IMR-90 (cell line): ENCODE data around the gene ITGA5. TPM values are rescaled to one million over a fixed set of nuclear protein-coding genes. Genes with fewer than 3 reads are reported as not detected.

Experiments
- ATAC-seq: fragments of 200-7000 bp; cut with Tn5 transposase; 2 replicates; pipeline ENCODE4 v1.9.1; 2020; ENCODE audit warnings: low read depth, mild to moderate bottlenecking, moderate library complexity
- BruUV-seq: library from RNA; stranded (reverse); fragments of 400-500 nt; replicated peaks from 2 replicates; lab custom pipeline; 2021; lab: Mats Ljungman, UMichigan
- CTCF ChIA-PET: fragments of 300-600 bp; formaldehyde crosslinking; extraction: SDS; loops from one replicate; lab custom pipeline; 2021; ENCODE audit warnings: antibody characterized with exemption; lab: Yijun Ruan, JAX
- POLR2A ChIA-PET: fragments of 300-600 bp; sonication (Branson Sonifier 250); formaldehyde crosslinking; loops from one replicate; lab custom pipeline; 2022; ENCODE audit warnings: antibody characterized with exemption; ENCODE audit not compliant: unreplicated experiment; lab: Charles Lee
- DNase-seq: peaks from one replicate; pipeline ENCODE4 v3.0.0; 2013
- H2AFZ ChIP-seq: replicated peaks from 2 replicates; pipeline ENCODE3; 2013; ENCODE audit warnings: low read length, mild to moderate bottlenecking; ENCODE audit not compliant: poor library complexity
- H2AK5ac ChIP-seq: 2 replicates; pipeline ENCODE4 v1.6.1; 2013; ENCODE audit warnings: low read depth, low read length, inconsistent platforms
- H2AK9ac ChIP-seq: replicated peaks from 2 replicates; pipeline ENCODE3; 2013; ENCODE audit warnings: mild to moderate bottlenecking, low read depth, low read length, moderate library complexity; ENCODE audit not compliant: poor library complexity
- H2BK120ac ChIP-seq: 2 replicates; pipeline ENCODE4 v1.6.1; 2013; ENCODE audit warnings: low read depth, low read length, inconsistent platforms
- H2BK15ac ChIP-seq: 3 replicates; pipeline ENCODE4 v1.6.1; 2013; ENCODE audit warnings: low read depth, low read length, inconsistent platforms
- H2BK20ac ChIP-seq: 2 replicates; pipeline ENCODE4 v1.6.1; 2013; ENCODE audit warnings: low read depth, mild to moderate bottlenecking, inconsistent platforms, low read length, moderate library complexity
- H2BK5ac ChIP-seq: 2 replicates; pipeline ENCODE4 v1.6.1; 2013; ENCODE audit warnings: mild to moderate bottlenecking, low read depth, low read length, inconsistent platforms; ENCODE audit not compliant: poor library complexity, severe bottlenecking
- H3K14ac ChIP-seq: replicated peaks from 2 replicates; pipeline ENCODE4 v1.6.1; 2013; ENCODE audit warnings: low read depth, low read length, inconsistent platforms
- H3K18ac ChIP-seq: 2 replicates; pipeline ENCODE4 v1.6.1; 2013; ENCODE audit warnings: low read depth, low read length, control low read depth
- H3K23ac ChIP-seq: 2 replicates; pipeline ENCODE4 v1.6.1; 2013; ENCODE audit warnings: low read depth, low read length, inconsistent platforms
- H3K27ac ChIP-seq: 2 replicates; pipeline ENCODE4 v1.5.1; 2013; ENCODE audit warnings: mild to moderate bottlenecking, control low read depth, low read length; ENCODE audit not compliant: insufficient read depth
- H3K27me3 ChIP-seq: 2 replicates; pipeline ENCODE4 v1.6.1; 2013; ENCODE audit warnings: low read length; ENCODE audit not compliant: control insufficient read depth, insufficient read depth
- H3K36me3 ChIP-seq: 2 replicates; pipeline ENCODE4 v1.6.1; 2013; ENCODE audit warnings: low read length, mixed read lengths; ENCODE audit not compliant: control insufficient read depth, insufficient read depth
- H3K4ac ChIP-seq: 2 replicates; pipeline ENCODE4 v1.6.1; 2013; ENCODE audit warnings: low read depth, low read length, inconsistent platforms
- H3K4me1 ChIP-seq: 2 replicates; pipeline ENCODE4 v1.6.1; 2013; ENCODE audit warnings: low read length, mixed read lengths; ENCODE audit not compliant: control insufficient read depth, insufficient read depth
- H3K4me2 ChIP-seq: 2 replicates; pipeline ENCODE4 v1.6.1; 2013; ENCODE audit warnings: low read depth, mild to moderate bottlenecking, control low read depth, low read length, moderate library complexity
- H3K4me3 ChIP-seq: 2 replicates; pipeline ENCODE4 v1.5.1; 2013; ENCODE audit warnings: low read depth, mild to moderate bottlenecking, control low read depth, low read length, moderate library complexity; ENCODE audit not compliant: insufficient read depth
- H3K56ac ChIP-seq: 2 replicates; pipeline ENCODE4 v1.6.1; 2013; ENCODE audit warnings: low read length, inconsistent platforms; ENCODE audit not compliant: insufficient read depth; ENCODE audit errors: extremely low read depth
- H3K79me1 ChIP-seq, 2 experiments: 2 replicates each; pipeline ENCODE4 v1.6.1; 2013; ENCODE audit warnings: low read length in 2 of 2, inconsistent platforms in 1 of 2, low read depth in 1 of 2
- H3K9ac ChIP-seq: 2 replicates; pipeline ENCODE4 v1.6.1; 2013; ENCODE audit warnings: low read depth, low read length, control low read depth
- H3K9me1 ChIP-seq: 2 replicates; pipeline ENCODE4 v1.6.1; 2013; ENCODE audit warnings: low read length, inconsistent platforms; ENCODE audit not compliant: insufficient read depth
- H3K9me3 ChIP-seq: 2 replicates; pipeline ENCODE4 v1.6.1; 2013; ENCODE audit warnings: low read length; ENCODE audit not compliant: control insufficient read depth, insufficient read depth
- H4K20me1 ChIP-seq: 2 replicates; pipeline ENCODE4 v1.6.1; 2013; ENCODE audit warnings: low read length, inconsistent platforms; ENCODE audit not compliant: insufficient read depth
- H4K5ac ChIP-seq: 2 replicates; pipeline ENCODE4 v1.6.1; 2013; ENCODE audit warnings: mild to moderate bottlenecking, low read depth, low read length, control low read depth
- H4K8ac ChIP-seq, 2 experiments: 2 replicates each; pipeline ENCODE4 v1.6.1; 2013; ENCODE audit warnings: low read depth in 2 of 2, low read length in 2 of 2, control low read depth in 1 of 2, inconsistent platforms in 1 of 2
- H4K91ac ChIP-seq: 2 replicates; pipeline ENCODE4 v1.6.1; 2013; ENCODE audit warnings: low read depth, low read length, inconsistent platforms; ENCODE audit not compliant: insufficient read depth
- BHLHE40 ChIP-seq: fragments of 150-350 bp; IDR thresholded peaks from 2 replicates; pipeline ENCODE4 v1.6.1; 2016; ENCODE audit warnings: mild to moderate bottlenecking, low read depth, low read length
- CEBPB ChIP-seq: IDR thresholded peaks from 2 replicates; pipeline ENCODE4 v1.6.1; 2012; ENCODE audit warnings: low read depth, low read length, improper control_type of control experiment
- CHD1 ChIP-seq: IDR thresholded peaks from 2 replicates; pipeline ENCODE4 v1.6.1; 2012; ENCODE audit warnings: low read depth, low read length, improper control_type of control experiment
- CTCF ChIP-seq: conservative IDR thresholded peaks from 2 replicates; pipeline ENCODE4 v1.5.1; 2012; ENCODE audit warnings: mild to moderate bottlenecking, low read depth, low read length, improper control_type of control experiment
- ELK1 ChIP-seq: fragments of 150-350 bp; IDR thresholded peaks from 2 replicates; pipeline ENCODE4 v1.6.1; 2016; ENCODE audit warnings: low read depth, mild to moderate bottlenecking, low read length, moderate library complexity, borderline replicate concordance
- FOS ChIP-seq: fragments of 150-350 bp; IDR thresholded peaks from 2 replicates; pipeline ENCODE4 v1.6.1; 2016; ENCODE audit warnings: low read depth, low read length
- MAFK ChIP-seq: IDR thresholded peaks from 2 replicates; pipeline ENCODE4 v1.6.1; 2012; ENCODE audit warnings: low read depth, low read length, improper control_type of control experiment
- MAZ ChIP-seq: IDR thresholded peaks from 2 replicates; pipeline ENCODE4 v1.6.1; 2012; ENCODE audit warnings: low read depth, mild to moderate bottlenecking, low read length, improper control_type of control experiment, moderate library complexity, borderline replicate concordance
- MXI1 ChIP-seq: IDR thresholded peaks from 2 replicates; pipeline ENCODE4 v1.6.1; 2012; ENCODE audit warnings: low read depth, mild to moderate bottlenecking, low read length, moderate library complexity, borderline replicate concordance
- NFE2L2 ChIP-seq: fragments of 150-350 bp; IDR thresholded peaks from 2 replicates; pipeline ENCODE4 v1.6.1; 2016; ENCODE audit warnings: low read depth, mild to moderate bottlenecking, low read length
- POLR2A ChIP-seq: IDR thresholded peaks from 2 replicates; pipeline ENCODE4 v1.6.1; 2012; ENCODE audit warnings: mild to moderate bottlenecking, low read depth, low read length
- RAD21 ChIP-seq: IDR thresholded peaks from 2 replicates; pipeline ENCODE4 v1.6.1; 2012; ENCODE audit warnings: low read length, improper control_type of control experiment
- RCOR1 ChIP-seq: IDR thresholded peaks from 2 replicates; pipeline ENCODE4 v1.6.1; 2012; ENCODE audit warnings: mild to moderate bottlenecking, low read length, improper control_type of control experiment; ENCODE audit not compliant: insufficient replicate concordance
- RFX5 ChIP-seq: IDR thresholded peaks from 2 replicates; pipeline ENCODE4 v1.8.0; 2012; ENCODE audit warnings: low read depth, mild to moderate bottlenecking, low read length, moderate library complexity
- SMC3 ChIP-seq: fragments of 150-350 bp; IDR thresholded peaks from 2 replicates; pipeline ENCODE4 v1.6.1; 2016; ENCODE audit warnings: low read depth, mild to moderate bottlenecking, antibody characterized with exemption, low read length, moderate library complexity
- USF2 ChIP-seq: fragments of 150-350 bp; IDR thresholded peaks from 2 replicates; pipeline ENCODE4 v1.6.1; 2017; ENCODE audit warnings: mild to moderate bottlenecking, antibody characterized with exemption, low read length, low read depth
- WGBS, 2 experiments: methylation state at CpG; one replicate each; pipeline versions ENCODE4 v1.1.5 to v1.1.7; 2013; ENCODE audit warnings: missing lambda C conversion rate in 2 of 2; ENCODE audit not compliant: insufficient read length in 1 of 2; ENCODE audit errors: extremely low coverage in 2 of 2; 5-methylcytosine and 5-hydroxymethylcytosine counted together
- dilution Hi-C: fragments of 300-500 bp; cut with HindIII; formaldehyde crosslinking; loops from one replicate; pipeline ENCODE4 v1.14.3; 2018; ENCODE audit warnings: low sequenced_read_pairs; ENCODE audit not compliant: unreplicated experiment
- in situ Hi-C: fragments of 300-500 bp; cut with MboI; formaldehyde crosslinking; loops from 3 replicates; pipeline ENCODE4 v1.14.3; 2019; ENCODE audit warnings: low sequenced_read_pairs, inconsistent platforms, mixed read lengths
- intact Hi-C: fragments of 100-400 bp; cut with micrococcal nuclease; formaldehyde crosslinking; loops from 2 replicates; pipeline ENCODE4 v1.10.0; 2022
- polyA plus RNA-seq, 3 experiments: library from polyadenylated mRNA; depleted of rRNA; stranded (reverse); fragments of >200 nt; gene quantifications; 2 replicates each; pipeline ENCODE4 v1.2.3, GENCODE V29; 2012; ENCODE audit warnings: low replicate concordance in 1 of 3
- total RNA-seq: library from RNA; depleted of rRNA; stranded (reverse); fragments of >200 nt; gene quantifications from 2 replicates; pipeline ENCODE4 v1.2.3, GENCODE V29; 2012

The ITGA5 gene
- total and polyA plus RNA-seq, 2 of the 4 experiments (the other 2 are of a cell fraction): 159 to 259 TPM

GRCh38 chr12:54463484-54463883 is 44.4 kb upstream of the ITGA5 start:
- Histone ChIP-seq H4K20me1 (no peaks in the 10 kb centered on the region), H3K9ac (no peak overlapping the region), H3K36me3 (no peaks in the 10 kb centered on the region), H4K91ac (no peak overlapping the region), H3K27ac (no peak overlapping the region), H3K4me1 (no peaks in the 10 kb centered on the region), H2AFZ (no peak overlapping the region), H2BK15ac (no peak overlapping the region), H3K27me3 (peaks cover 32% of the 10 kb centered on the region), H2BK120ac (no peak overlapping the region), H2AK5ac (no peak overlapping the region), H3K4me3 (no peak overlapping the region), H3K79me1 (no peaks in the 10 kb centered on the region), H3K23ac (no peak overlapping the region), H2BK5ac (no peak overlapping the region), H4K5ac (no peak overlapping the region), H2AK9ac (no peak overlapping the region), H3K4ac (no peak overlapping the region), H3K14ac (no peak overlapping the region), H4K8ac (no peak overlapping the region), H3K9me1 (no peaks in the 10 kb centered on the region), H3K56ac (no peak overlapping the region), H3K18ac (no peak overlapping the region), H2BK20ac (no peak overlapping the region), H3K4me2 (no peak overlapping the region), H3K9me3 (no peaks in the 10 kb centered on the region)
- ChIA-PET POLR2A (no interaction called here), CTCF (no interaction called here)
- DNase-seq: no peak
- BruUV-seq: no TSS peak
- ATAC-seq: no peak
- dilution Hi-C loops: no loop called here
- in situ Hi-C loops: no loop called here
- TF ChIP-seq MAFK: no peak
- TF ChIP-seq BHLHE40: no peak
- TF ChIP-seq CTCF: no peak
- TF ChIP-seq RFX5: no peak
- no peak for TF ChIP-seq USF2
- TF ChIP-seq NFE2L2: no peak
- TF ChIP-seq RCOR1: no peak
- no peak for TF ChIP-seq RAD21
- TF ChIP-seq CEBPB: no peak
- no peak for TF ChIP-seq MXI1
- no peak for TF ChIP-seq POLR2A
- TF ChIP-seq ELK1: no peak
- TF ChIP-seq CHD1: no peak
- no peak for TF ChIP-seq MAZ
- no peak for TF ChIP-seq SMC3
- no peak for TF ChIP-seq FOS
- intact Hi-C loops: no loop called here
- 0% methylated on average over 1 of the region's 3 CpGs; no CpG with 5 or more reads in 1 of the 2 experiments for WGBS, 2 experiments
